GM19025 (cell line): ENCODE measurements around the gene RNF223.
"Not testable (repeated sequence)": the region's sequence is repeated elsewhere in the genome, so short reads cannot be mapped to it uniquely, and the experiment has no call there.

Source experiments
- ATAC-seq: cut with Tn5 transposase; IDR thresholded peaks from one replicate; pipeline ENCODE4 v1.9.1; 2021; ENCODE audit warnings: mild to moderate bottlenecking, low read depth, moderate library complexity; ENCODE audit not compliant: unreplicated experiment

RNF223 gene

DNA sequence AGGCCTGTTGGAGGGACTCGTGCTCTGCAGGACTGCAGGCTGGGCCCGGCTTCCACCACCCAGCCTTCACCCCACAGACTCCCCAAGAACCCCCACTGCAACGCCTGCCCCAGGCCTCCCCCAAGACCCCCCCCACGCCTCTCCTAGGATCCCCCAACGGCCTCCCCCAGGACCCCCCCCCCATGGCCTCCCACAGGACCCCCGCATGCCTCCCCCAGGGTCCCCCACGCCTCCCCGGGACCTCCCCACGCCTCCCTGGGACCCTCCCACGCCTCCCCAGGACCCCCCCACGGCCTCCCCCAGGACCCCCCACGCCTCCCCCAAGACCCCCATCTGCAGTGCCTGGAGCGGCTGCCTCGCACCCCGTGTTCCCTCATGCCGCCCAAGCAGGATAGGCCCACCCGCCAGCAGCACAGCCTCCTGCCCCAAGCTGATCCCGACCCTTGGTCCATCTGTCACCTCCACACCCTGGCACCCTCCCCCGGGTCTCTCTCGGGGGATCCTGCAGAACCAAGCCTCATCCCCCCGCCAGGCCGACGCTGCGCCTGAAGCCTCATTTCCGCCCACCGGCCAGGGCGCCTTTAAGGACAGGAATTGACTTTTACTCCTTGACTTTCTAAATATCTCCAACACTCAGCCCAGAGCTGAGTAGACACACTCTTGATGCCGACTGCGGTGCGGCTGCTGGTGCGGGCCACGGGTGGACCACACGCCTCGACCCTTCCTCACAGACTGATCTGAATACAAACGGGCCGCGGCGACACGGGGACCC, 14.1 kb upstream of the RNF223 start:
- no peak for ATAC-seq

DNA sequence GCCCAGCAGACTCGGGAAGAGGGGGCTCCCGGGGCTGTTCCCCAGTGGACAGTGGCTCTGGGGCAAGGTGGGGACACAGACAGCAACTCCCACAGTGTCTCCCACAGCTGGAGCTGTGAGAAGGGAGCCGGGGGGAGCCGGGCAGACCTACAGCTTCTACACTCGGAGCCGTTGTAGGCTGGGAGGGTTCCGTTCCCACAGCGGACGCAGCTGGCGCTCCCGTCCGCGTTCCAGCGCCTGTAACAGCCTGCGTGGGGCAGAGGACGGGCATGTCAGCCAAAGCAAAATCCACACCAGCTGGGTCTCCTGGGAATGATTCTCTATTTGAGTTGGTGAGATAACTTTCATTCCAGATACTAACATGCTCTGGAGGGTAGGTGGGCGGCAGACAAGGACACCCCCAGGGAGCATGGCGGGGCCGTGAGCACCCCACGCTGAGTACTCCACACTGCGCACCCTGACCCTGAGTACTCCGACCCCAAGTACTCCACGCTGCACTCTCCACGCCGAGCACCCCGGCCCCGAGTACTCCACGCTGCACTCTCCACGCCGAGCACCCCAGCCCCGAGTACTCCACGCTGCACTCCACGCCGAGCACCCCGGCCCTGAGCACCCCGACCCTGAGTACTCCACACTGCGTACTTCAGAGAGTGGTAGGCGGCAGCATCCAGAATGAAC, 13.4 kb upstream of the RNF223 start:
- no peak for ATAC-seq

DNA sequence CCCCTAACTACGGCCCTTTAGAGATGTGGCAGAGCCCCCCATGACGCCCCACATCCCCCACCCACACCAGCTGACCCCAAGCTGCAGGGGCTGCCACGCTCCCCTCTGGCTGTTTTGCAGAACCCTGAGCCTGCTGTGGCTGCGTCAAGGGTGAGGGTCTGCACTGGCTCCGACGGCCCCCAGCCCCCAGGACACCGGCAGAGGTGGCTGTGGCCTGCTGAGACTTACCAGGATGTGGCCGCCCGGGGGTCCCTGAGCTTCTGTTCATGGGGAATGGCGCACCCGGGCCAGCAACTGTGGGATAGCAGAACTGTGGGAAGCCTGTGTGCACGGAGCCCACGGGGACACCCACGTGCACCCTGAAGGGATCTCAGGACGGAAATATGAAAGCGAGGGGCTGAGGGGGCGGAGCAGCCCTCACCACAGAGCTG, 12.8 kb upstream of the RNF223 start:
- no peak for ATAC-seq

DNA sequence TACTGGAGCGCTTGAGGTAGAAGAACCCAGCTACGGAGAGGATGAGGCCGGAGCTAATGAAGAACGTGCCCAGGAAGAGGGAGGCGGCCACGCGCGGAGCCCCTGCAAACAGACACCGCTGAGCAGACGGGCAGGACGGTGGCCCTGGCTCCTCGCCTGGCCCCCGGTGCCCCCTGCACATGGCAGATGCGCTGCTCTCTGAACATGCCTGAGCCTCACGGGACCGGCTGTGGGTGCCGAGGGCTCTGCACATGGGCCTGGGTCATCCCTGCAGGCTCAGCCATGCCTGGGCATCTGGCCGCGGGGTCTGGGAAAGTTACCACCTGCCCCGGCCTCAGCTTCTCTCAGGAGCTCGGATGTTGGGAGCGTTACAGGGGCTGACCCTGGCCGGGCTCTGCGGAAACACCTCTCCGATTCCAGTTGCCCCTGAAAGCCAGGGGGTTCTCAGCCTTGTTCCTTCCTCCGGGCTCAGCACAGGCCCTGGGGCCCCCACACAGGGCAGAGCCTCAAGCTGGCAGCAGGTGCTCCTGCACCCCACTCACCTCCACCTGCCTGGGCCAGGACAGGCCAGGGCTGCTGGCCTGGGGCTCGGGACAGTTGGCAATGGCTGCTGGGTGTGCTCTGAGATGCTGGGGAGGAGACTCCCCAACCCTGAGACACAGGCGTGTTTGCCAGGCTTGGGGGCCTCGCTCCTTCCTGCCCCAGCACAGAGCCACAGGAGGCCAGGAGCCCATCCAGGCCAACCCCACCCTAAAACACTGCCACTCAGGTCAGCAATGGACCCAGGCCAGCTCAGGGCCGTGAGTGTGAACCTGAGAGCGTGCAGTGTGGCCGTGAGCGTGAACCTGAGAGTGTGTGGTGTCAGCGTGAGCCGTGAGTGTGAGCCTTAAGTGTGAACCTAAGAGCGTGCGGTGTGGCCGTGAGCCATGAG, 12.1 kb upstream of the RNF223 start:
- ATAC-seq, result no peak

DNA sequence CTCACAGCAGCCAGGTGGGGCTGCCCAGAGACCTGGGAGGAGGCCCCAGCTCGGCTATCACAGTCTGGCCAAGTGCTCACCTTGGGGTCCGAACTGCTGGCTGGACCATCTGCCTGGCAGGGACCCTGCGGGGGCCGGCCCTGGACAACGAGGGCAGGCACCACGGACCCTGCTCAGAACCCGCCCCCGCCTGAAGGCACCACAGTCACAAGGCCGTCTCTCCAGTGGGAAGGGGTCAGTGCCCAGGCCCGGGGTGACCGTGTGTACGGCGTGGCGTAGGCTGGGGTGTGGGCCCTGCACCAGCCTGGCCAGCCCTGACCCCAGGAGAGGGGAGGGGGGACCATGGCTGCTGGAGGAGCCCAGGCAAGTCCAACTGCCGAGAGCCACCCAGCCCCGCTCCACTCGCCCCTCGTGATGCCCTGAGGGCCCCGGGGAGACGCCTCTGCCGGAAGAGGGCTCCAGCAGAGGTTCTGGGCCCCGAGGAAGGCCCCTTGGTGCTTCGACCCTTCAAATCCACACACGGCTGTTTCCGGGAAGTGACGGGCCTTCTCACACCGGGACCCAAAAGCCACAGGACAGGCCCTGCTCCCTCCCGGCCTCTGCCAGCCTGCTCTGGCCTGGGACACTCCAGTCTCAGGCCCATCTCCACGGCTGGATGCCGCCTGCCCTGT, 11.2 kb upstream of the RNF223 start:
- no peak for ATAC-seq

DNA sequence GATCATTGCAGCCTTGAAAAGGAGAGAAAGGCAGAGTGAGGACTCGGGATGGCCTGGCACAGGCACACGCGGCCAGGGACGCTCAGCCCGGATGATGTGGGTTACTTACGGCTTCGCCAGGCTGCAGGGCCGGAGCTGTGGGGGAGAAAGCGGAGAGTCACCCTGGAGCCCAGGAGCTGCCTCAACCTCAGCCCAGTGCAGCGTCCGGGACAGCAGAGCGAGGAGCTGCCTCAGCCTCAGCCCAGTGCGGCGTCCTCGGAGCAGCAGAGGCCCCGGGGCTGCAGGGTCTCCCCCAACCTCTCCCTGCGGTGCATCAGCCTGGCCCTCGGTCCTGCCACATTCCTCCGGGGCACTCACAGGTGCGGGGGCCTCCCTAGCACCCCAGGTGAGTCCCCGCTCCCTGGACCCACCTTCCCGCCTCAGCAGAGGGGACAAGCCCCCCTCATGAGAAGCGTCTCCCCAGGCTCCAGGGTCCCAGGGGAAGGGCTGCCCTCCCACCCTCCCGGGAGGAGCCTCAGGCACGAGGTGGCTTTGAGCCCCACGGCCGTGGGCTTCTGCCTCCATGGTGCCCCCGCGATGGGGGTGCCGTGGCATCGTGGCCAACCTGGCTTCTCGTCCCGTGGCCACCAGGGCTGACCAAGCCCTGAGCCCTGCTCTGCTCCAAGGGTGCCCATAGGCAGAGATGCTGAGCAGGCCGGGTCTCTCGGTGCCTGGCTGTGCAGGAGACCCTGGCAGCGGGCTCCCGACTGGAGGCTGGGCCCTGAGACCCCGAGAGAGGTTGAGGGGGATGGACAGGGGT, 10.5 kb upstream of the RNF223 start:
- no peak for ATAC-seq

DNA sequence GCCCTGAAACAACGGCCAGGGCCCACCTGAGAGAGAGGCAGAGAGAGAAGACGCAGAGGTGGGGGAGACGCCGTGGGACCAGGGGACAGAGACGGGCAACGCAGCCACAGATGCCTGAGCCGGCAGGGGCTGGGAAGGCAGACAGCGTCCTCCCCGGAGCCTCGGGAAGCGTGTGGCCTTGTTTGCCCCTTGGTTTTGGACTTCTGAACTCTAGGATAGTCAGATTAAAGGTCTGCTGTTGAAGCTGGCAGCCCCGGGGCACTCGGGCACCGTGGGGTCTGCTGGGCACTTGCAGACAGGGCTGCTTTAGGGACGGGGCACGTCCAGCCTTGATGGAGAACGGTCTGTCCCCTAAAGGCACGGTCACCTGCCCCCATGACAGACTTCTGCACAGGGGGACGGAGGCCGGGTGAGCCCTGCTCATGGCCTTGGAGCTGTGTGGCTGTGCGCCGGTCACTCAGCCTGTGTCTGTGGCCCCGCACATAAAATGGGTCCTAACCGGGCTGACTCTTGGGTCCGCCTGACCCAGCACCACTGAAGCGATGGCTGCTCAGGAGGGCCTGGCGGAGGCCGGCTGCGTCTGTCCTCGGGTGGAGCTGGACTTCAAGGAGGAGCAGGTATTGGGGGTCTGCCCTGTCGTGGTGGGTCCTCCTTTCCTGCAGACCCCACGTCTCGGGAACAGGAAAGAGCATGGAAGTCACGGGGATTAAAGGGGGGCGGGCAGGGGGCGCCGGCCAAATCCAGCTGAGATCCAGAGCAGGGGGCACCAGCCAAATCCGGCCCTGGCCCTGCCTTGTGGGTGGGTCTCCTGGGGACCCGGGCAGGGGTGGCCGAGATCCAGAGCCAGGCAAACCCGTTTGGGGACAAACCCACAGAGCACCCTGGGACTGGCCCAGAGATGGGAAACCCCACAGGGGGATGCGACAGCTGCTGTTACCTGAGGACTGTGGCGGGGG, 9.6 kb upstream of the RNF223 start:
- no peak for ATAC-seq

DNA sequence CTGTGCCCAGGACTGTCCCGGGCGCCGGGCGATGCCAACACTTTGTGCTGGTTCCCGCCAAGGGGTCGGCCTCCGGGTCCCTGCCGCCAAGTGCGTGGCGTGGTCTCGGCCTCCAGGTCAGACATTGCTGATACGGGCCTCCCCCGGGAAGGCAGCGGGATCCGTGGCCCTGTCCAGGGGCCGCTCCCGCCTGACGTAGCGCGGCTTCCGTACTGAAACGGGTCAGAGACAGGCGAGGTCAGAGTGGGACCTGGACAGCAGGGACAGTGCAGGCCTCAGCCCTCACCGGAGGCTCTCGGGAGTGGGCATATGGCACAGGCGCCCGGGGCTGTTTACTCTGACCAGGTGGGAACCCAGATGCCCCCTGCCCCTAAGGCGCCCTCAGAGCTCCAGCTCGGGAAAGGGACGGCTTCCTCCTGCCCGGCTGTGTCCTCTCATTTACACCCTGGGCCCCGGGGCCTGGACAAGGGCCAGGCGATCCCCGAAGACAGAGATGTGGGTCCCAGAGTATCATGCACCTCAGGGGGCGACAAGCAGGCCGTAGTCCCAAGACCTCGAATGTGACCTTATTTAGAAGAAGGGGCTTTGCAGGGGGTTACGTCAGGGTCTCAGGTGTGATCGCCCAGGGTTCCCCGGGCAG, 8.8 kb upstream of the RNF223 start:
- no peak for ATAC-seq

DNA sequence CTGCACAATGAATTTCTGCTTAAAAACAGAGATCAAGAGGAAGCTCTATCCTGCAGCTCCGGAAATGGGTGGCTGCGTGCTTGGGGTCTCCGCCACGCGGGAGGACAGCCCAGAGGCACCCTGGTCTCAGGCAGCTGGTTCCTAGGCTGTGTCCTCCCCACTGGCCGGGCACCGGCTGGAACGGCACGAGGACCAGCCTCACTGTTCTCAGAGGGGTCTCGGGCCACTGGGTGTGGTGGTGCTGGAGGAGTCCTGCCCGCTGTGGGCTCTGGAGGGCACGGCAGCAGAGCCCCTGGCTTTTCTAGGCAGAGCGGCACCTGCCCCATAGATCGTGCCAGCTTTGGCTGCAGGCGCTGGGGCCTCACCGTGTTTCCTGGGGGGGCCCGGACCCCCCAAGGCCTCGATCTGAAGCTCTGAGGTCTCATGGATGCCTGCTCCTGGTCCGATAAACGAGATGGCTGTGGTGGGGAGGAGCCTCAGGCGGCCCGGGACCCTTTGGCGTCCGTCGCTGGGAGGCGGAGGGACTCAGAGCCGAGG, 8.2 kb upstream of the RNF223 start:
- ATAC-seq, result no peak

DNA sequence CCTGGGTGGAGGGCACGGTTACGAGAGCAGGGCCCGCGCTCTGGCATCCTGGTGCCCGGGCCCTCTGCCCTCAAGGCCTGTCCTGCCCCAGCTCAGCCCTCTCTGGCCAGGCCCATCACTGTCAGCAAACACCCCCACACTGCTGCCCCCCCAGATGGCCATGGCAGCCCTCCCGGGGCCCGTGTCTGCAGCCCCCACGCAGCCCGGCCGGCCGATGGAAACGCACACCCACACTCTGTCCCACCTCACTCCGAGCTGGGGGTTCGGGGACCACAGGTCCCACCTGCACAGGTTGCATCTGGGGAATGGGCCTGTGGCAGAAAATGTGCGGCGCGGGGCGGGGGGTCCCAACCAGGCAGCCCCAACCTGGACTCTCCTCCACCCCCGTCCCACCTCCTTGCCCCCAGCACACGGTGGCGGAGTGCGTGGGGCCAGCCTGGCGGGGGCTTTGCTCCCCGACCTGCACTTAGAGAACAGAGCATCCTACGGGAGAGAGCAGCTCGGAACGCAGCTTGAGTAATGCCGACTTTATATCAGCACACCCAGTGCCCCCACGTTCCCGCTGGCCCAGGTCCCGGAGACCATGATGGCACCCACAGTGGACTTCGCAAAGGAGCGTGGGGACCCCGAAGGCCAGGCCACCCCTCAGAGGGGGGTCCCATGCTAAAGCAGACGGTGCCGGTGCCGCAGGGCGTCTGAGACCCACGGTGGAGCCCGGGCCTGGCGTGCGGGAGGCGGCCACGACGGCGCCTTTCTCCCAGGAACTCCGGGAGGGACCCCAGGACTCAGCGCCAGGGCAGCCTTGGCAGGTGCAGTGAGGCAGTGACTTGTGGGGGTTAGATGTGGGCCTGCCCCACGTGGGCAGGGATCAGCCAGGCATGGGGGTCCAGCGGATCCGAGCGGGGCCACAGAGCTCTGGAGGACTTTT, 7.5 kb upstream of the RNF223 start:
- ATAC-seq, result no peak

DNA sequence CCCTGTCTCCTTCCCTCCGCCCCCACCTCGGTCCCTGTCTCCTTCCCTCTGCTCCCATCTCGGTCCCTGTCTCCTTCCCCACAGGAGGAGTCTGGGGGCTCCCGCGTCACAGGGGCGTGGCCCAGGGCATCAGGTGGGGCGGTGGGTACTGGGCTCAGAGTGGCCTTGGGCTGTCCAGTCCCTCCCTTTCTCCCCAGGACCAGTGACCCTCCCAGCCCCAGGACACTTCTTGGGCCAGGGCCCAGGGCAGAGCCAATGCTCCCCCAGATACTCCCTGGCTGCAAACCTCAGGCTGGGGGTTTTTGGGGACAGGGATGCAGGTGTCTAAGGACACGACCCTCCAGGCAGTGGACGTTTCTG, 6.8 kb upstream of the RNF223 start:
- ATAC-seq, result no peak

DNA sequence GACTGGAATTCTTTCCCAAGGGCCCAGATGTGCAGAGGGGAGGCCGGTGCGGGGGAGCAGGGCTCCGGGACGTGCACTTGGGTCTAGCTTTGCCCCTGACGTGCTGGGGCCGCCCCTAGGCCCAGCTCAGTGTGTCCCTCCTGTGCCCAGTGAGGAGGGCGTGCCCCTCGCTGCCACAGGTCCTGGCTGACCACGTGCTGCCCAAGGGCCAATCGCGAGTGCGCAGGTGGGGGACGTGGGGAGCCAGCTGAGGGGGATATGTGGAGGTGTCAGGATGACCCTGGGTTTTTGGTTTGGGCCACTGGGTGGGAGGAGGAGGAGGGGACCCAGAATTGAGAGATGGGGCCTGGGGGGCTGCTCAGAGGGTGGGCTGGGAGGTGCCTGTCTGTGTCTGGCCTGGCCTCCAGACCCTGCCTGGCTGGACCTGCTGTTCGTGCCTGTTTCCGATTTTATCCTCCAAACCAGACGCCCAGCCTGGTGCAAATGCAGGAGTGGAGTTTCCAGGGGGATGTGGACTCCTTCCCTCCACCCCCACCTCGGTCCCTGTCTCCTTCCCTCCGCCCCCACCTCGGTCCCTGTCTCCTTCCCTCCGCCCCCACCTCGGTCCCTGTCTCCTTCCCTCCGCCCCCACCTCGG, 6.1 kb upstream of the RNF223 start:
- no peak for ATAC-seq

DNA sequence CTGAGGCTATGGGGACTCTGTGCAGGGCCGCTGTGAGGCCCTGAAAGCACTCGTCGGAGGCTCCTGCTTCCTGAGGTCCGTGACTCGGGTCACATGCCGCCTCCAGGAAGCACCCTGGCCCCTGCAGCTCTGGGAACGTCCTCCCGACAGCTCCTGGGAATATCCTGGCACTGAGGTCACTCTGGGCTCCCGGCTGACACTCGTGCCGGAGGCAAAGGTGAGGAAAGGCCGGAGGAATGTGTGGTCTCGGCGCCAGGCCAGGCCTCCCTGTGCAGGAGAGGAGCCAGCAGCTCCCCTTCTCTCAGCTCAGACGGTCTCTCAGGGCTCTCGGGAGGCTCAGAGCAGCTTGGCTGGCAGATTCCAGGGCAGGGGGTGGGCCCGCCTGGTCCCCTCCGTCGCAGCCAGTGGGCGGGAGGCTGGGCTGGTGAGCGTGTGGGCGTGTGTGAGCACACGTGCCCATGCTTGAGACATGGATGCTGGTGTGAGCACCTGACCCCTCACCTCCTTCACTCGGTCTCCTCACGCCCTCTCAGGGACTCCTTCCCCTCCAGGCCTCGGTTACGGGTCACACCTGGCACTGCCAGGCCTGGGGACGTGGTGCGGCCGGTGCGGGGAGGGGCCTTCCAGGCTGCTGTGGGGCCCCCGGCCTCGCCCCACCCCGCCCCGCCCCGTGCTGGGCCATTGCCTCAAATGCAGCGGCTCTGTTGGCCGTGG, 5.5 kb upstream of the RNF223 start:
- ATAC-seq, result no peak

DNA sequence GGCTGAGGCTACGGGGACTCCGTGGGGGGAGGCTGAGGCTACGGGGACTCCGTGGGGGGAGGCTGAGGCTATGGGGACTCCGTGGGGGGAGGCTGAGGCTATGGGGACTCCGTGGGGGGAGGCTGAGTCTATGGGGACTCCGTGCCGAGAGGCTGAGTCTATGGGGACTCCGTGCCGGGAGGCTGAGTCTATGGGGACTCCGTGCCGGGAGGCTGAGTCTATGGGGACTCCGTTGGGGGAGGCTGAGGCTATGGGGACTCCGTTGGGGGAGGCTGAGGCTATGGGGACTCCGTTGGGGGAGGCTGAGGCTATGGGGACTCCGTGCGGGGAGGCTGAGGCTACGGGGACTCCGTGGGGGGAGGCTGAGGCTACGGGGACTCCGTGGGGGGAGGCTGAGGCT, 3.3 kb upstream of the RNF223 start:
- not testable (repeated sequence) for ATAC-seq

DNA sequence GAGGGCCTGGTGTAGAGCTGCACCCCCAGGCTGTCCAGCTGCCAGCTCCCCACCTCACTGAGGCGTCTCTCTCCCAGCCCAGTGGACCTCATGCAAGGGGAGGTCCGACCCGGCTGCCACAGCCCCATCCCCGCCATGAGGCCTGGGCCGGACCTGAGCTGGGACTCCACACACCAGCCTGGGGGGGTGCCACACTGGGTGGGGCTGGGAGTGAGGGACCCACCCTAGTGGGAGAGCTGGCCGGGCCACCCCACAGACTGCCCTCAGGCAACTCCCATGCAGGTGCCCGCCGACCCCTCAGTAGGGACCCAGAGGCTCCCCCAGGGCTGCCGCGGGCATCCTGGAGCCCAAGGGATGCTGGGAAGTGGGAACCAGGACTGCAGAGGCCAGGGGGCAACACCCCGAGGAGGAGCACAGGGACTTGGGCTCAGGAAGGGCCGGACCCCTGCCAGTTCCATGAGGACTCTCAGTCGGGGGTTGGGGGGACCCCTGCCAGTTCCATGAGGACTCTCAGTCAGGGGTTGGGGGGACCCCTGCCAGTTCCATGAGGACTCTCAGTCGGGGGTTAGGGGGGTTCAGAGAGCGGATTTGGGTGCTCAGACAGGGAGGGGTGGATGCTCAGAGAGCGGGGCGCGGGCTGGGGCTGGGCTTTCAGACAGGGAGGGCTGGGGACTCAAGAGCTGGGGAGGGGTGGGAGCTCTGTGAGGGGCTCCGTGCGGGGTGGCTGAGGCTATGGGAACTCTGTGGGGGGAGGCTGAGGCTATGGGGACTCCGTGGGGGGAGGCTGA, 1.2 kb upstream of the RNF223 start:
- ATAC-seq, result no peak
